ENCODE measurements around the gene GPR42.

The GPR42 gene

DNA sequence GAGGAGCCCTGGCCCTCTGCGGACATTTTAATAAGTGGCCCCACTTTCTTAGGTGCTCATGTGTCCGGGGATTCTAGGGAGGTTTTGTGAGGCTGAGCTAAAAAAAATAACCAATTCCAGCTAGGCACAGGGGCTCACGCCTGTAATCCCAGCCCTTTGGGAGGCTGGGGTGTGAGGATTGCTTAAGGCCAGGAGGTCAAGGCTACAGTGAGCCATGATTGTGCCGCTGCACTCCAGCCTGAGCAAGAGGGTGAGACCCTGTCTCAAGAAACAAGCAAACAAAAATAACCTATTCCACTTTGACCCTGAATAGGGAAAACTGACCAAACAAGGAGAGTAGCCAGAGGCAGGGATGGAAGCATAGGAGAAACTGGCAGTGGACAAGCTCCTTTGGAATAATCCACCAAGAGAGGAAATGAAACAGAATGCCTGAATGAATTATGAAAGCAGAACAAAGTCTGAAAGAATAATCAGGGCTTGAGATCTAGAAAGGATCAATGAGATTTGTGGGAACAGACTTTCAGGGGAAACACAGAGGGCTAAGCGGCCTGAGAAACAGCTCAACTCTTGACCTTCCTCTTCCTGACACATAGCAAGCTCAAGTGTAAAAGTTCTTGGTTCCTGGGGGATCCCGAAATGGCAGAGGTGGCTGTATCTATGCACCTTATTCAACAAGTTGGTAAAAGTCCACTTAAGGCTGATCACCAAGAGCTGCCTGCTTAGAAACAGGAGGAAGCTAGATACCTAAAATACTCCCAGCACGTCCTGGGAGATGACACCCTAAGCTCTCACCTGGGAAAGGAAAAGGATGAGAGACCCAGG lies 47.1 kb downstream of the GPR42 start:
- in situ Hi-C loops (cut with HindIII; ENCODE audit: low sequenced_read_pairs), result no loop called here

- in situ Hi-C loops (cut with HindIII; ENCODE audit: low sequenced_read_pairs), result no loop called here
These were observed 48.2 kb downstream of the GPR42 start for GRCh38 chr19:35419046-35419445.

DNA sequence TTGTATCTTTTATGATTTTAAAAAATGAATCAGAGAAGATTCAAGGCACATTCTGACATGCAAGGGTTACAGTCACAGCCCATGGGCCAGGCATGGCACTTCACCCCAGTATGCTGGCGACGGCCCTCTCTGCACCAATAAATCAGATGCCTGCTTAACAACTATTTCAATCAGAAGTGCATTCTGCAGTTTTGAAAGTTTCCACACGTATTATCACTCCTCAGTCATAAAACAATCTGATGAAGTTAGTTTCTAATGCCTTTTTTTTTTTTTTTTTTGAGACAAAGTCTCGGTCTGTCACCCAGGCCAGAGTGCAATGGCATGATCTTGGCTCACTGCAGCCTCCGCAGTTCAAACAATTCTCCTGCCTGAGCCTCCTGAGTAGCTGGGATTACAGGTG lies 48.9 kb downstream of the GPR42 start:
- in situ Hi-C loops (cut with HindIII; ENCODE audit: low sequenced_read_pairs), result no loop called here

DNA sequence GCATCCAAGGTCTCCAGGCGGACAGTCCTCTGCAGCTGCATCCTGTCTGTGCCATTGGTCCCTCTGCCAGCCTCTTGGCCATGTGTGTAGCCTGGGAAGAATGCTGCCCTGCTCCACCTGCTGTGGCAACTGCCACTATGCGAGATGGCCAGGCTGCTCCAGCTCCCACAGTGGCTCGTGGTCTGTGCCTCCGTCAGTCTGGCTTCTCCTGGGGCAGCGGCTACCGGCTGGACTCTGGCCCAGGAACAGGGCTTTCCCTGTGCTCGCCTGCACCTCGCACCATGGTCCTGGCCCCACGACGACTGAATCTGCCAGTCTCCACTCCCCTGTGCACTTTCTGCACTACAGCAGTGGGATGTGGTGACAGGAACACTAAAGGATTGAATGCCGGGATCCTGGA lies 50.5 kb downstream of the GPR42 start:
- in situ Hi-C loops (cut with HindIII; ENCODE audit: low sequenced_read_pairs), result no loop called here

All from endothelial cell of hepatic sinusoid (primary cell).